ENCODE measurements around the gene POMP. TPM values are rescaled to one million over a fixed set of nuclear protein-coding genes. Genes with fewer than 3 reads are reported as not detected.

The POMP gene
- polyA plus RNA-seq, 2 of the 4 experiments (the other 2 are of a cell fraction) = 105 to 111 TPM

GRCh38 chr13:28613562-28613961, 45.4 kb upstream of the POMP start:
- ATAC-seq (no peak), FAIRE-seq (no peak)
- WGBS (ENCODE audit: missing lambda C conversion rate) = 33% methylated on average over 4 of the region's 4 CpGs

GRCh38 chr13:28615916-28616446, 42.9 kb upstream of the POMP start:
- FAIRE-seq (no peak), DNase-seq (ENCODE audit: low read depth in 1 of 2, low spot score in 1 of 2) (no peak), ATAC-seq (no peak)
- Histone ChIP-seq H3K27ac (no peak overlapping the region), H3K4me3 (no peak overlapping the region), H3K4me2 (no peak overlapping the region), H3K4me1 (no peaks in the 10 kb centered on the region), H3K9me3 (no peaks in the 10 kb centered on the region)
- 43% methylated on average over 2 of the region's 2 CpGs for WGBS (ENCODE audit: missing lambda C conversion rate)
- no peak for TF ChIP-seq HOXB13 (CRISPR knock-in tag; IDR thresholded peaks at IDR 0.05; ENCODE audit: low read depth)
- no peak for TF ChIP-seq FOSL2 (IDR thresholded peaks at IDR 0.05)
- TF ChIP-seq FOSL2 (CRISPR knock-in tag; IDR thresholded peaks at IDR 0.05) = no peak
- no peak for TF ChIP-seq HEYL (CRISPR knock-in tag; IDR thresholded peaks at IDR 0.05)
- no peak for TF ChIP-seq RCOR1 (IDR thresholded peaks at IDR 0.05; ENCODE audit: low read depth, low read length)
- TF ChIP-seq EHF (CRISPR knock-in tag; IDR thresholded peaks at IDR 0.05) = no peak
- TF ChIP-seq PBX3 (IDR thresholded peaks at IDR 0.05) = no peak
- no peak for TF ChIP-seq KDM5A (IDR thresholded peaks at IDR 0.05)
- no peak for TF ChIP-seq FOXS1 (CRISPR knock-in tag; IDR thresholded peaks at IDR 0.05)
- TF ChIP-seq HOXA7 (CRISPR knock-in tag; IDR thresholded peaks at IDR 0.05) = no peak
- TF ChIP-seq CHD2 (IDR thresholded peaks at IDR 0.05; ENCODE audit: low read length, partially characterized antibody) = no peak
- TF ChIP-seq RNF2 (IDR thresholded peaks at IDR 0.05; ENCODE audit: borderline replicate concordance, low read depth) = no peak
- no peak for TF ChIP-seq BCL3 (IDR thresholded peaks at IDR 0.05)
- TF ChIP-seq HOXB5 (CRISPR knock-in tag; IDR thresholded peaks at IDR 0.05) = no peak
- no peak for TF ChIP-seq MAX (IDR thresholded peaks at IDR 0.05)
- no peak for TF ChIP-seq JUN (IDR thresholded peaks at IDR 0.05)
- TF ChIP-seq MAZ (IDR thresholded peaks at IDR 0.05; ENCODE audit: borderline replicate concordance, low read depth, low read length) = no peak
- TF ChIP-seq ZC3H11A (IDR thresholded peaks at IDR 0.05) = no peak
- no peak for TF ChIP-seq MAFK (IDR thresholded peaks at IDR 0.05; ENCODE audit: partially characterized antibody)
- no peak for TF ChIP-seq ZNF302 (CRISPR knock-in tag; IDR thresholded peaks at IDR 0.05)
- TF ChIP-seq BHLHE40 (IDR thresholded peaks at IDR 0.05; ENCODE audit: low read depth, low read length) = no peak
- ChIA-PET POLR2A (no interaction called here), CTCF (no interaction called here)

More at GRCh38 chr13:28613562-28613961, 45.4 kb upstream of the POMP start:
- TF ChIP-seq TFCP2L1 (CRISPR knock-in tag; IDR thresholded peaks at IDR 0.05) (no peak), BCL3 (IDR thresholded peaks at IDR 0.05) (no peak), RCOR1 (IDR thresholded peaks at IDR 0.05; ENCODE audit: low read depth, low read length) (no peak), TP53 (CRISPR knock-in tag; IDR thresholded peaks at IDR 0.05) (no peak), HMGXB4 (CRISPR knock-in tag; IDR thresholded peaks at IDR 0.05; ENCODE audit: borderline replicate concordance) (no peak), CBX8 (IDR thresholded peaks at IDR 0.05) (no peak), FOSL2 (IDR thresholded peaks at IDR 0.05) (no peak), FOSL2 (CRISPR knock-in tag; IDR thresholded peaks at IDR 0.05) (no peak), EP300 (IDR thresholded peaks at IDR 0.05) (no peak), RNF2 (IDR thresholded peaks at IDR 0.05; ENCODE audit: borderline replicate concordance, low read depth) (no peak), NPAS2 (CRISPR knock-in tag; IDR thresholded peaks at IDR 0.05; ENCODE audit: borderline replicate concordance) (no peak), MAZ (IDR thresholded peaks at IDR 0.05; ENCODE audit: borderline replicate concordance, low read depth, low read length) (no peak), HDAC2 (IDR thresholded peaks at IDR 0.05) (no peak), RARB (CRISPR knock-in tag; IDR thresholded peaks at IDR 0.05) (no peak), POLR2AphosphoS2 (conservative IDR thresholded peaks at IDR 0.05; ENCODE audit: low read length) (no peak), ZC3H11A (IDR thresholded peaks at IDR 0.05) (no peak), NFE2L2 (conservative IDR thresholded peaks at IDR 0.05; ENCODE audit: low read length) (no peak)
- Histone ChIP-seq H3K9me3 (no peaks in the 10 kb centered on the region), H3K27ac (no peak overlapping the region), H3K4me3 (no peak overlapping the region), H3K4me2 (no peak overlapping the region), H3K4me1 (no peaks in the 10 kb centered on the region)
- ChIA-PET POLR2A (no interaction called here), CTCF (interaction anchor here (1.1 kb wide), 1 partner anchor 289 kb away, joined by 4 read pairs; no protein-coding TSS in a partner anchor)
- DNase-seq (ENCODE audit: low read depth in 1 of 2, low spot score in 1 of 2) = no peak

All from A549 (cell line).